KMS-11 (cell line): ENCODE measurements around the gene AKAP10.
"Not testable (repeated sequence)": the region's sequence is repeated elsewhere in the genome, so short reads cannot be mapped to it uniquely, and the experiment has no call there.

ENCODE experiments used
- H2AFZ ChIP-seq: fragments of 200-600 bp; sonication (generic); 2 replicates; pipeline ENCODE4 v1.6.1; 2016; ENCODE audit warnings: antibody characterized with exemption, mixed run types, low read depth
- H3K27ac ChIP-seq: fragments of 200-600 bp; sonication (generic); 2 replicates; pipeline ENCODE4 v1.6.1; 2016; ENCODE audit warnings: mild to moderate bottlenecking, mixed run types
- H3K27me3 ChIP-seq: fragments of 200-600 bp; sonication (generic); 2 replicates; pipeline ENCODE4 v1.6.1; 2017; ENCODE audit warnings: mild to moderate bottlenecking, low read depth, mixed run types, moderate library complexity; ENCODE audit not compliant: insufficient read depth
- H3K36me3 ChIP-seq: fragments of 200-600 bp; sonication (generic); 2 replicates; pipeline ENCODE4 v1.6.1; 2017; ENCODE audit warnings: mild to moderate bottlenecking, mixed run types; ENCODE audit not compliant: insufficient read depth
- H3K4me1 ChIP-seq: fragments of 200-600 bp; sonication (generic); 2 replicates; pipeline ENCODE4 v1.6.1; 2016; ENCODE audit warnings: mild to moderate bottlenecking, low read depth, mixed run types; ENCODE audit not compliant: poor library complexity, severe bottlenecking
- H3K4me2 ChIP-seq: fragments of 200-600 bp; sonication (generic); 2 replicates; pipeline ENCODE4 v1.7.0; 2016; ENCODE audit warnings: mild to moderate bottlenecking, mixed run types
- H3K4me3 ChIP-seq: fragments of 200-600 bp; sonication (generic); IDR thresholded peaks from 2 replicates; pipeline ENCODE4 v1.6.1; 2017; ENCODE audit warnings: low read depth, low read length, mixed read lengths; ENCODE audit not compliant: insufficient read depth
- H3K79me2 ChIP-seq: fragments of 200-600 bp; sonication (generic); 2 replicates; pipeline ENCODE4 v1.6.1; 2016; ENCODE audit warnings: low read depth, mixed run types; ENCODE audit not compliant: insufficient read depth
- H3K9ac ChIP-seq: fragments of 200-600 bp; sonication (generic); 2 replicates; pipeline ENCODE4 v1.6.1; 2016; ENCODE audit warnings: mild to moderate bottlenecking, mixed run types
- H4K20me1 ChIP-seq: fragments of 200-600 bp; sonication (generic); 2 replicates; pipeline ENCODE4 v1.6.1; 2016; ENCODE audit warnings: mild to moderate bottlenecking, mixed run types; ENCODE audit not compliant: insufficient read depth
- TF ChIP-seq, protein P1 (sequence below): fragments of 200-600 bp; sonication (generic); conservative IDR thresholded peaks from 2 replicates; pipeline ENCODE4 v1.6.1; 2017; ENCODE audit warnings: low read depth, mild to moderate bottlenecking, antibody characterized with exemption, low read length, moderate library complexity, mixed read lengths

Gene AKAP10

DNA sequence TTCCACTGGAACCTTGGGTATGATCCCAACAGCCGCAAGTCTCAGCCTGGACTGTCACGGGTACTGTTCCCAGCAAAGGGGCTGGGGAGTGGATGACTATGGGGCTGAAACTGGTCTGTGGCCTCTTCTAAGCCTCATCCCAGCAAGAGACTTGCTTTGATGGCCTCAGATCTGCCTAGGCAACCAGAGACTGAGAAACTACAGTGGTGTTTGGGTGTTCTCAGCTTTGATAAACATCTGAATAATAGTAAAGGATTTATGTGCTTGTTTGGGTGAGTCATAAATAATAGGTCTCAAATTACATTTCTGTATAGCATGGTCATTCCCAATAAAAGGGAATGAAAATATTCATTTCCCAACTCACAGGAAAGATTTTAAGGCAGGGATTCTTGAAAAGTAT lies 79.7 kb downstream of the AKAP10 start:
- Histone ChIP-seq H3K4me2 (no peak overlapping the region), H3K27ac (no peak overlapping the region), H3K4me3 (no peak overlapping the region), H3K4me1 (no peaks in the 10 kb centered on the region), H3K27me3 (no peaks in the 10 kb centered on the region), H2AFZ (no peak overlapping the region), H3K79me2 (no peaks in the 10 kb centered on the region), H4K20me1 (no peaks in the 10 kb centered on the region), H3K9ac (no peak overlapping the region), H3K36me3 (no peaks in the 10 kb centered on the region)
- TF ChIP-seq, protein P1, sequence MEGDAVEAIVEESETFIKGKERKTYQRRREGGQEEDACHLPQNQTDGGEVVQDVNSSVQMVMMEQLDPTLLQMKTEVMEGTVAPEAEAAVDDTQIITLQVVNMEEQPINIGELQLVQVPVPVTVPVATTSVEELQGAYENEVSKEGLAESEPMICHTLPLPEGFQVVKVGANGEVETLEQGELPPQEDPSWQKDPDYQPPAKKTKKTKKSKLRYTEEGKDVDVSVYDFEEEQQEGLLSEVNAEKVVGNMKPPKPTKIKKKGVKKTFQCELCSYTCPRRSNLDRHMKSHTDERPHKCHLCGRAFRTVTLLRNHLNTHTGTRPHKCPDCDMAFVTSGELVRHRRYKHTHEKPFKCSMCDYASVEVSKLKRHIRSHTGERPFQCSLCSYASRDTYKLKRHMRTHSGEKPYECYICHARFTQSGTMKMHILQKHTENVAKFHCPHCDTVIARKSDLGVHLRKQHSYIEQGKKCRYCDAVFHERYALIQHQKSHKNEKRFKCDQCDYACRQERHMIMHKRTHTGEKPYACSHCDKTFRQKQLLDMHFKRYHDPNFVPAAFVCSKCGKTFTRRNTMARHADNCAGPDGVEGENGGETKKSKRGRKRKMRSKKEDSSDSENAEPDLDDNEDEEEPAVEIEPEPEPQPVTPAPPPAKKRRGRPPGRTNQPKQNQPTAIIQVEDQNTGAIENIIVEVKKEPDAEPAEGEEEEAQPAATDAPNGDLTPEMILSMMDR: no peak

DNA sequence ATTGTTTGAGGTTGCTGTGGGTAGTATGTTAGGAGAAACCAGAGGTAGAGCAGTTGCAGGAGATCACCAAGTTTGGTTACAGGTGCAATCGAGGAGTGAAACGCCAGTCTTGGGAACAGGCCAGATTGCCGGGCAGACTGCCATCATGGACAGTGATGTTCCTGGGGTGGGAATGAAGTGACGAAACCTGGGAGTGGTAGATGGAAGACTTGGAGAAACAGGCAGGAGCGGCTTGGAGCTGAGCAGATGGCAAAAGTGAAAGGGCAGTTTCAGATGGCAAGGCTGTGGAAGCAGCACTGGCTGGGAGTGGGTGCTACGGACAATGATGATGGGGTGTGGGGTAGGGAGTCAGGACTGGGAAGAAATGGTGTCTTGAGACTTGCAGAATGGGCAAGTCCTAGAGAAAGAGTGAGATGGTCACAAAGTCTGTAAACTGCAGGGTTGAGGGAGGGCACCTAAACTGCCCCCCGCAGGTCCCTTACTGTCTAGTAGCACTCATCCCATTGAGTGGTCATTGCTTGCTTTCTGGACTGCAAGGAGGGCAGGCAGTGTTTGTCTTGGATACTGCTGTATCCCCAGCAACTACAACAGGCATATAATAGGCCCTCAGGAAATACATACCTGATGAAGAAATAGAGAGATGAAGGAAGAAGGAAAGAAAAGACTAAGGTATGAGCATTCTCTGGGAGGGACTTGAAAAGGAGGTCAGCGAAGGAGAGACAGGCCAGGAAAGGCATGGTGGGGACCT lies 80.4 kb downstream of the AKAP10 start:
- Histone ChIP-seq H3K27ac (no peak overlapping the region), H3K4me1 (no peaks in the 10 kb centered on the region), H4K20me1 (no peaks in the 10 kb centered on the region), H3K27me3 (no peaks in the 10 kb centered on the region), H3K4me2 (no peak overlapping the region), H3K9ac (no peak overlapping the region), H3K79me2 (no peaks in the 10 kb centered on the region), H2AFZ (no peak overlapping the region), H3K4me3 (no peak overlapping the region), H3K36me3 (no peaks in the 10 kb centered on the region)
- TF ChIP-seq, protein P1: no peak

DNA sequence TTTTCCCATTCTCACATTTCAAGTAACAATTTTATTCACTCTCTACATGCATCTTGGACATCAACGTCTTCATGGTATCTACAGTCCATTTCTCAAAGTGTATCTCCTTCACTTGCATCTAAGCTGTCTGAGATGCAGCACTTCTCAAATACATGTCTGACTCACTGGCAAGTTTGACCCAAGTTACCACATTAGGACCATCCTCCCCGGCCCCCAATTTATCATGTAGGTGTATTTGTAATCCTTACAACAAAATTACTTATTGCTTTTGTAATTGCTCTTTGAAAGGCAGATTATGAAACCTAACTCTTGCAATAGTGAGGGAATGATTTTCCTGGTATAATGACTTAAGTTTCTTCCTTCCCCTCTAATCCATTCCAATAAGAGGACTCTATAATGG lies 80.9 kb downstream of the AKAP10 start:
- Histone ChIP-seq H3K4me3 (no peak overlapping the region), H3K27ac (no peak overlapping the region), H3K9ac (no peak overlapping the region), H3K27me3 (no peaks in the 10 kb centered on the region), H3K36me3 (no peaks in the 10 kb centered on the region), H3K79me2 (no peaks in the 10 kb centered on the region), H3K4me2 (no peak overlapping the region), H4K20me1 (no peaks in the 10 kb centered on the region), H3K4me1 (no peaks in the 10 kb centered on the region), H2AFZ (no peak overlapping the region)
- TF ChIP-seq, protein P1: no peak

DNA sequence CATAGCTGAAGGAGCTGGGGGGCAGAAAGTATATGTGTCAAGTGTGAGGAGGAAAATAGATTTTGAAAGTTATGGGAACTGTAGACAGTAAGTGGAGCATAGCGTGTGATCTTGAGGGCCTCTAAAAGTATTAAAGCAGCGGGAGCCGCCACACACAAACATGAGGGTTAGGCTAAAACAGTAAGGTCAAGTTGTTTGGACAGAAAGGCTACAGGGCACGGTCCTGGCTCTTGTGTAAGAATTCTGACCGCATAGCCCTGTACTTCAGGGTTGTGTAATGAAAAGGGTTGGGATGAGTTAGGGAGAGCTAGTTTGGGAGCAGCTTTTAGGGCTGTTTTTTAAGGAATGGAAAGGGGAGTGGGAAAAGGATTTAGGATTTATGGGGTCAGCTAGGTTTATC lies 87.1 kb downstream of the AKAP10 start:
- H3K27me3 ChIP-seq, H3K27ac ChIP-seq, H3K4me1 ChIP-seq, H3K4me2 ChIP-seq, H3K9ac ChIP-seq, H4K20me1 ChIP-seq, H3K36me3 ChIP-seq, H3K4me3 ChIP-seq, H2AFZ ChIP-seq, H3K79me2 ChIP-seq: not testable (repeated sequence)

DNA sequence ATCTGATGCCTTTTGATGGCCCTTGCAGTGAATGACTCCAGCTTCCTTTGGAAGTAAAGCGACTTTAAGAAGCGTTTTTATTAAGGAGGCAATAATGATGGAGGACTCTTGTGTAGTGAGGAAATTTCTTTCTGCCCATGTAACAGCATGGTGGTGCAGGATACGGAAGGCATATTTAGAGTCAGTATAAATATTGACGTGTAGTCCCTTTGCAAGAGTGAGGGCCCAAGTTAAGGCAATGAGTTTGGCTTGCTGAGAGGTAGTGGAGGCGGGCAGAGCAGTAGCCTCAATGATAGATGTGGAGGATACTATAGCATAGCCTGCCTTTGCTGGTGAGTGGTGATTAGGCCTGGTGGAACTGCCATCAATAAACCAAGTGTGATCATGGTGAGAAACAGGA lies 87.6 kb downstream of the AKAP10 start:
- H4K20me1 ChIP-seq, H3K9ac ChIP-seq: not testable (repeated sequence)

More for the DNA sequence above, 87.6 kb downstream of the AKAP10 start:
- H3K4me1 ChIP-seq, H3K27me3 ChIP-seq, H2AFZ ChIP-seq, H3K79me2 ChIP-seq, H3K4me3 ChIP-seq, H3K36me3 ChIP-seq, H3K4me2 ChIP-seq, H3K27ac ChIP-seq: not testable (repeated sequence)
